Retinal pigment epithelial cell (primary cell): ENCODE data around the gene FJX1.

Experiments used
- DNase-seq: peaks from one replicate; pipeline ENCODE4 v3.0.0-alpha.2; 2010; ENCODE audit warnings: low read depth
- H3K4me3 ChIP-seq: 2 replicates; pipeline ENCODE4 v1.5.1; 2011; ENCODE audit warnings: mild to moderate bottlenecking, low read length, control low read depth, moderate library complexity
- TF ChIP-seq, protein P1 (sequence below): conservative IDR thresholded peaks from 2 replicates; pipeline ENCODE4 v1.5.1; 2011; ENCODE audit warnings: low read depth, low read length, control low read depth, inconsistent platforms

The FJX1 gene

DNA sequence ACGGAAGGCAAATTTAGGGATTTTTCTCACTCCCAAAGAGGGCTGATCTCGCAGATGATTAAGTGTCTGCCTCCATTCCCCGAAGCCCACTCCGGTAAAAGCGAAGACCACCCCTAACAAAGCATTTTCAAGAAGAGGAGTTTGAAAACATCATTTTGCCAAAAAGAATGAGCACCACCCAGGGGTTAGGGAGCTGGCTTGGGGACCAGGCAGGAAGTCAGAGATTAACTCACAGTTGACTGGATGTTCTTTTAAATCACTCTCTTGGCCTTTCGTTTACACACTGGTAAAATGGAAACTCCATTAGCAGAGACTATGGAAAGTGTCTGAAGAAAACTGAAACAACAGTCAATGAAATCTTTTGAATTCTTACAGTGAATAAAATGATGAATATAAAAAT, 36.5 kb downstream of the FJX1 start:
- TF ChIP-seq, protein P1, sequence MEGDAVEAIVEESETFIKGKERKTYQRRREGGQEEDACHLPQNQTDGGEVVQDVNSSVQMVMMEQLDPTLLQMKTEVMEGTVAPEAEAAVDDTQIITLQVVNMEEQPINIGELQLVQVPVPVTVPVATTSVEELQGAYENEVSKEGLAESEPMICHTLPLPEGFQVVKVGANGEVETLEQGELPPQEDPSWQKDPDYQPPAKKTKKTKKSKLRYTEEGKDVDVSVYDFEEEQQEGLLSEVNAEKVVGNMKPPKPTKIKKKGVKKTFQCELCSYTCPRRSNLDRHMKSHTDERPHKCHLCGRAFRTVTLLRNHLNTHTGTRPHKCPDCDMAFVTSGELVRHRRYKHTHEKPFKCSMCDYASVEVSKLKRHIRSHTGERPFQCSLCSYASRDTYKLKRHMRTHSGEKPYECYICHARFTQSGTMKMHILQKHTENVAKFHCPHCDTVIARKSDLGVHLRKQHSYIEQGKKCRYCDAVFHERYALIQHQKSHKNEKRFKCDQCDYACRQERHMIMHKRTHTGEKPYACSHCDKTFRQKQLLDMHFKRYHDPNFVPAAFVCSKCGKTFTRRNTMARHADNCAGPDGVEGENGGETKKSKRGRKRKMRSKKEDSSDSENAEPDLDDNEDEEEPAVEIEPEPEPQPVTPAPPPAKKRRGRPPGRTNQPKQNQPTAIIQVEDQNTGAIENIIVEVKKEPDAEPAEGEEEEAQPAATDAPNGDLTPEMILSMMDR, result no peak
- peak overlapping the region; percentile 16 for H3K4me3 ChIP-seq
- no peak for DNase-seq

DNA sequence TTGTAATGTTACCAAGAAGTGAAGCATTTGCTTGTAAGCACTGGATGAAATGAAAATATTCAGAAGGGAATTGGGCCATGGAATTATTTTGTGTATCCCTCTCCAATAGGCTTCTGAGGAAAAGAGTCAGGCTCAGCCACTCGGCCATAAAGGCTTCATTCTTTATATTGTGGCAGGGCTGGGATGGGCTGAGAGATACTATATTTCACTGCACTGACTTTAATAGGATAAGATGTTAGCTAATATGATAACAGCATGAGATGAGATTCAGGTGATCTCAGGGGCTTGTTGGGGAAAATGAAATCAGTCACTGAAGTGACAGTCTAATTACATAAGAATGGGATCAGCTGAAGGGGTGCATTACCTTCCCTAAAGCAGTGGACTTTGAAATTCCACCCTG, 37.0 kb downstream of the FJX1 start:
- no peak for DNase-seq
- TF ChIP-seq, protein P1, result no peak
- no peak overlapping the region for H3K4me3 ChIP-seq

DNA sequence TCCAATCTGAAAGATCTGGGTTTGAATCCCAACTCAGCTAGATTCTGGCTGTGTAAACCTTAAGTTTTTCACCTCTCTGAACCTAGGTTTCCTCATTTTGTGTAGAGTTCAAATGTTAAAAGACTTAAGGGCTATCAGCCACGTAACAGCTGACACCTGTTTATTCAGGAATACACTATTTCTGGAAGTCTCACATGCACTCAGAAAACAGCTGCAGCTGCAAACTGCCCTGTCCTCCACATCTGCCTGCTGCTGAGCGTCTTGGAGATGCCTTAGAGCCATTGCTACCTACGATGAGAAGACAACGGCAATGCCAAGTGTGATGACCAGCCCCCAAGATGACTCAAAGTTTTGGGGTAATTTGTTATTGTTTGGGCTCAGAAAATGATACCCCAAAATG, 37.6 kb downstream of the FJX1 start:
- no peak overlapping the region for H3K4me3 ChIP-seq
- DNase-seq, result no peak
- TF ChIP-seq, protein P1, result no peak

DNA sequence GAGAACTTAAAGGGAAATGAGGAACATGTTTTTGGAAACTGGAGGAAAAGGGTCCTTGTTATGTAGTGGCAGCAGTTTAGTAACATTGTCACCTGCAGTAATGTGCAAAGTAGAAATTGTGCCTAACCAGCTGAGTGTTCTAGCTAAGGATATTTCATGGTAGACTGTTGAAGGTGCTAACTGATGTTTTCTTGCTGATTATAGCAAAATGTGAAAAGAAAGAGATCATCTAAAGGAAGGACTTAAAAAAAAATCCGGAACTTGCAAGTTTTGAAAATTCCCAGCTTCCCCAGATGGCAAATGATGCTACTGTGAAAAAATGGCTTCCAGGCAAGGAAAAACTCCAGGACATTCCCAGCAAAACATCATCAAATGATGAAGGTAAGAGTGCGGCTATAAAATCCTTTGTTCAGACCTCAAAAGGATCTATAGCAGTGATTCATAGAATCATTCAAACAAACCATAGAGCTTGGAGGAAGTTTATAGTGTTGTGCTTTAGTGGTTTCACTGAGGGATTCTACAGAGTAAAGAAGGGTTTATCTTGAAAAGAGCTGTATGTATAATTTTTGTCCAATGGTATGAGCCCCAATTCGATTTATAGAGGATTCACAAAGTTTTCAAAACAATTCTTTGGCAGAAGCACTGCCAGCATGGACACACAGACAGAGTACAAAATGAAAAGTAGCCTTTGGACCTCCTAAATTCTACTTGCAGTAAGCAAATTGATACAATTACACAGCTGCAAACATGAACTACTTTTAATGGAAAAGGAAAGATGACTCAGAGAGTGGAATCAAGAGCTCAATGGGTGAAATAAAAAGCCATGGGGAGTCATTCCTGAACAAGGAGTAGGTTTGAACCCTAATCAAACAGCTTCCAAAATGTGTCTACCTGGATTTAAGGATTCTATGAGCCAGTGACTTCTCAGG, 40.0 kb downstream of the FJX1 start:
- TF ChIP-seq, protein P1, result no peak
- H3K4me3 ChIP-seq, result no peak overlapping the region
- DNase-seq, result no peak

DNA sequence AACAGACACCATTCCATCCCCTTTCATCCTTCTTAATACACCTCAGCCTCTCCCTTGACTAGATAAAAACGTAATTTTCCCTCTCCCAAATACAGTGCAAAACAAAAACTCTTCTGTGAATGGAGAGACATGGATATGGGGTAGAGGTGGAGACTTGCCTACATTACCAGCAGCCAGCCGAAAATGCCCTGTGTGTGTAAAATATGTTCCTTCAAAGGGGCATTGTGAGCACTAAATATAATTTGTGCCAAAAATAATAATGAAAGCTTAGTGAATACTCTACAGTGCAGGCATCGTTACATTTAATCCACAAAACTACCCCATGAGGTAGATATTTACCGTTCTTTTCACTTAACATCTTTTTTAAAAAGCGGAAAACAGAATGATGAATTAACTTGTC, 43.3 kb downstream of the FJX1 start:
- H3K4me3 ChIP-seq, result peak overlapping the region; percentile 88
- TF ChIP-seq, protein P1, result no peak
- no peak for DNase-seq

DNA sequence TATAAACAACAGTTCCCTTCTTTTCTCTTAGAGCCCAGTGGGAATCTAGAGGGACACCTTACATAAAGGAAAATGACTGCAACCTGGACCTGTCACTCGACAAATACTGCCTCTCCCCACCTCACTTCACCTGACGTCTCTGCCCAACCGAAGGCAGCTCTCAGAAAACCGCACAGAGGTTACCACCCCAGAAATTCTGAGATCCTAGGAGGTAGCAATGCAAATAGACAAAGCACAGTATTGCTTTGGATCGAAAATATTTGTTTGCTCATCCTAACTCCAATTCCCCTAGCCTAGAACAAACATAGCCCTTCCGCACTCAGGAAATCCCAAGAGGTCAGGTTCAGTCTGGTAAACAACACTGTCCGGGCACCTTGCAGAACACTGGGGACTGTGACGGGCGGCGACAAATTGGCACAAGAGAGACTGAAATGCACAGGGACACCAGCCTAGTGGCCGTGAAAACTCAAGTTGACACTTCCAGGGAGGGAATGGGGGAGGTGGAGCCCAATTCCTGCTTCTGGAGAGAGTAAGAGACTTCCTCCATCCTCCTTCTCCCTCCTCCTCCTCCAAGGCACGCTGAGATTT, 43.9 kb downstream of the FJX1 start:
- DNase-seq, result no peak
- TF ChIP-seq, protein P1, result no peak
- H3K4me3 ChIP-seq, result peak overlapping the region; percentile 88
